PC-3 (cell line): ENCODE data around the gene ZBTB16. TPM values are rescaled to one million over a fixed set of nuclear protein-coding genes. Genes with fewer than 3 reads are reported as not detected.

Experiments used
- ATAC-seq: fragments of 200-7000 bp; cut with Tn5 transposase; 2 replicates; pipeline ENCODE4 v1.9.1; 2020; ENCODE audit warnings: mild to moderate bottlenecking, moderate library complexity
- BruUV-seq: library from RNA; stranded (reverse); fragments of 400-500 nt; replicated peaks from 2 replicates; lab custom pipeline; 2021; lab: Mats Ljungman, UMichigan
- CTCF ChIA-PET: fragments of 300-600 bp; sonication (Branson Sonifier 250); formaldehyde crosslinking; loops from one replicate; lab custom pipeline; 2022; ENCODE audit warnings: antibody characterized with exemption; lab: Charles Lee
- POLR2A ChIA-PET: fragments of 300-600 bp; sonication (Branson Sonifier 250); formaldehyde crosslinking; loops from one replicate; lab custom pipeline; 2022; ENCODE audit warnings: antibody characterized with exemption; ENCODE audit not compliant: unreplicated experiment; lab: Charles Lee
- DNase-seq: peaks from one replicate; pipeline ENCODE4 v3.0.0-alpha.2; 2015
- H2AFZ ChIP-seq: fragments of 300-600 bp; sonication (generic); 2 replicates; pipeline ENCODE4 v1.6.0; 2016; ENCODE audit warnings: antibody characterized with exemption, low read length
- H3F3A ChIP-seq: fragments of 300-600 bp; sonication (generic); one replicate; pipeline ENCODE4 v1.6.0; 2017; ENCODE audit warnings: antibody characterized with exemption, low read length, control low read depth, mild to moderate bottlenecking; ENCODE audit not compliant: unreplicated experiment
- H3K27ac ChIP-seq: fragments of 300-600 bp; sonication (generic); 2 replicates; pipeline ENCODE4 v1.5.1; 2016; ENCODE audit warnings: mild to moderate bottlenecking, low read length
- H3K27me3 ChIP-seq: fragments of 300-600 bp; sonication (generic); 2 replicates; pipeline ENCODE4 v1.6.1; 2016; ENCODE audit warnings: low read length, mixed read lengths
- H3K36me3 ChIP-seq: fragments of 300-600 bp; sonication (generic); 2 replicates; pipeline ENCODE4 v1.6.1; 2016; ENCODE audit warnings: low read depth, mixed run types, low read length, mixed read lengths
- H3K4me1 ChIP-seq: fragments of 300-600 bp; sonication (generic); 2 replicates; pipeline ENCODE4 v1.5.1; 2016; ENCODE audit warnings: low read length; ENCODE audit not compliant: insufficient read depth
- H3K4me2 ChIP-seq: fragments of 300-600 bp; sonication (generic); 2 replicates; pipeline ENCODE4 v1.6.0; 2016; ENCODE audit warnings: low read length
- H3K4me3 ChIP-seq: fragments of 300-600 bp; sonication (generic); 2 replicates; pipeline ENCODE4 v1.5.1; 2016; ENCODE audit warnings: mild to moderate bottlenecking, low read length, mixed read lengths
- H3K79me2 ChIP-seq: fragments of 300-600 bp; sonication (generic); 2 replicates; pipeline ENCODE4 v1.6.1; 2017; ENCODE audit warnings: low read length, mixed read lengths
- H3K9ac ChIP-seq: fragments of 300-600 bp; sonication (generic); 2 replicates; pipeline ENCODE4 v1.6.0; 2016; ENCODE audit warnings: mild to moderate bottlenecking, low read length
- H3K9me2 ChIP-seq: fragments of 300-600 bp; sonication (generic); replicated peaks from 2 replicates; pipeline ENCODE4 v1.6.1; 2016; ENCODE audit warnings: mixed run types, low read length, mixed read lengths
- H3K9me3 ChIP-seq: fragments of 300-600 bp; sonication (generic); 2 replicates; pipeline ENCODE4 v1.6.1; 2016; ENCODE audit warnings: low read length, mixed read lengths
- H4K20me1 ChIP-seq: fragments of 300-600 bp; sonication (generic); 2 replicates; pipeline ENCODE4 v1.6.1; 2016; ENCODE audit warnings: low read length, mixed read lengths
- CTCF ChIP-seq: fragments of 300-600 bp; sonication (generic); conservative IDR thresholded peaks from 2 replicates; pipeline ENCODE4 v1.5.1; 2017; ENCODE audit warnings: antibody characterized with exemption, low read depth, mild to moderate bottlenecking, low read length
- EZH2 ChIP-seq: fragments of 300-600 bp; sonication (generic); IDR thresholded peaks from one replicate; pipeline ENCODE4 v1.6.1; 2017; ENCODE audit warnings: antibody characterized with exemption, mild to moderate bottlenecking, low read length; ENCODE audit not compliant: unreplicated experiment
- EZH2phosphoT487 ChIP-seq: fragments of 300-600 bp; sonication (generic); IDR thresholded peaks from 2 replicates; pipeline ENCODE4 v1.6.1; 2018; ENCODE audit warnings: mild to moderate bottlenecking, antibody characterized with exemption, low read length, borderline replicate concordance
- intact Hi-C: fragments of 100-400 bp; cut with micrococcal nuclease; formaldehyde crosslinking; loops from 2 replicates; pipeline ENCODE4 v1.9.0; 2023
- total RNA-seq: library from RNA; depleted of rRNA; stranded (reverse); fragments of >200 nt; gene quantifications from 2 replicates; pipeline ENCODE4 v1.2.3, GENCODE V29; 2014

The ZBTB16 gene
- total RNA-seq, 1 experiment from 2014 or later, result not detected

DNA sequence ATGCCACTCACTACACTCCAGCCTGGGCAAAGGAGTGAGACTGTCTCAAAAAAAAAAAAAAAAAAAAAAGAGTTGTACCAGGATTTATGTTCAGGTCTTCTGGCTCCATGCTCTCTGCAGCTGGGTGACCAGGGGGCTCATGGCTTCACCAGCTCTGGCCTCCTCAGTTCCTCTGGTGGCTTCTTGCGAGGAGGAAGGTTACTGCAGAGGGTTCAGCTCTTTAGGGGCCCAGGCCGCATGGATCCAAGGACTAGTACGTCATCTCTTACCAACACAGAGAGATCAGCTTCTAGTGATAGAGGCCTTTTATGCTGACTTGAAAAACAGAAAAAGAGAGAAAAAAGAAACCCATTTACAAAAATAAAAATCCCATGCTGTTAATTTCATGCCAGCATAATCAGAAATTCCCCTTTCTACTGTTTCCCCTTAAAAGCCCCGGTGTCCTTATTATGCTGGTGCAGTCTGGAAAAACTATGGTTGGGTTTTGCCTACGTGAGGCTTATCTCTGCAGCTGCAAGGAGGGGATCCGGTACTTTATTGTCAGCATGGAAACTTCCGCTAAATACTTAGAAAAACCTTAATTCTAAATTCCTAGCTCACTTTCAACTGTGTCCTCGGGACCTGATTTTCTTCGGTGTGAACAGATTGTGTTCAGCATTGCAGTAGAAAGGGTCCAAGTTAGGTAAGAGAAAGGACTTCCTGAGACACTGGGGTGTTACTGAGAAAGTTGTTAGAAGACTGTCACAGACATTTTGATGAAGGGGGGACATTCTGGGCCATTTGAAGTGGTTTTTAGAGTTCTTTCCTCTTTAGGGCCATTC, 13.7 kb downstream of the ZBTB16 start:
- H3K27ac ChIP-seq, result no peak overlapping the region
- peaks cover 83% of the 10 kb centered on the region for H3K27me3 ChIP-seq
- ChIA-PET CTCF (no interaction called here), POLR2A (interaction anchor here (0.6 kb wide), 1 partner anchor 183 kb away, joined by 5 read pairs; no protein-coding TSS in a partner anchor)
- H3K4me3 ChIP-seq, result no peak overlapping the region
- H3K9me2 ChIP-seq, result no peaks in the 10 kb centered on the region
- no peaks in the 10 kb centered on the region for H3K36me3 ChIP-seq
- no peak overlapping the region for H3K9ac ChIP-seq
- ATAC-seq (no peak), DNase-seq (no peak)
- H3K79me2 ChIP-seq, result no peaks in the 10 kb centered on the region
- intact Hi-C loops, result no loop called here
- TF ChIP-seq EZH2phosphoT487 (no peak), CTCF (no peak), EZH2 (no peak)
- no TSS peak for BruUV-seq
- H4K20me1 ChIP-seq, result no peaks in the 10 kb centered on the region
- no peak overlapping the region for H2AFZ ChIP-seq
- H3K9me3 ChIP-seq, result no peaks in the 10 kb centered on the region
- no peaks in the 10 kb centered on the region for H3K4me1 ChIP-seq
- H3F3A ChIP-seq, result no peaks in the 10 kb centered on the region
- H3K4me2 ChIP-seq, result no peak overlapping the region

GRCh38 chr11:114073828-114074381, 14.4 kb downstream of the ZBTB16 start:
- CTCF ChIA-PET, result no interaction called here
- no peak overlapping the region for H3K4me3 ChIP-seq
- no peaks in the 10 kb centered on the region for H3K9me3 ChIP-seq
- no peaks in the 10 kb centered on the region for H3K4me1 ChIP-seq
- intact Hi-C loops, result no loop called here
- no peaks in the 10 kb centered on the region for H3K9me2 ChIP-seq
- ATAC-seq, result no peak
- no TSS peak for BruUV-seq
- H3K79me2 ChIP-seq, result no peaks in the 10 kb centered on the region
- POLR2A ChIA-PET, result interaction anchor here (0.6 kb wide), 1 partner anchor 183 kb away, joined by 5 read pairs; no protein-coding TSS in a partner anchor
- no peak overlapping the region for H3K4me2 ChIP-seq
- H3K9ac ChIP-seq, result no peak overlapping the region
- TF ChIP-seq EZH2, result no peak
- TF ChIP-seq EZH2phosphoT487, result no peak
- TF ChIP-seq CTCF, result no peak
- H3K36me3 ChIP-seq, result no peaks in the 10 kb centered on the region
- H2AFZ ChIP-seq, result no peak overlapping the region
- H3K27ac ChIP-seq, result no peak overlapping the region
- no peaks in the 10 kb centered on the region for H4K20me1 ChIP-seq
- DNase-seq, result no peak
- no peaks in the 10 kb centered on the region for H3F3A ChIP-seq
- peaks cover 83% of the 10 kb centered on the region for H3K27me3 ChIP-seq
